Trophoblast cell (in vitro differentiated cells and primary cell): ENCODE measurements around the gene CNOT1.

Experiments used
- DNase-seq, 2 donors: peaks; one replicate each; pipeline ENCODE4 v3.0.0-alpha.2; 2016
- H2AFZ ChIP-seq: 2 replicates; pipeline ENCODE4 v1.6.1; 2013; ENCODE audit warnings: low read length, moderate library complexity, mild to moderate bottlenecking; ENCODE audit not compliant: insufficient read depth, poor library complexity
- H2AK5ac ChIP-seq: 2 replicates; pipeline ENCODE4 v1.6.1; 2013; ENCODE audit warnings: mild to moderate bottlenecking, low read length
- H2BK120ac ChIP-seq: 2 replicates; pipeline ENCODE4 v1.6.1; 2013; ENCODE audit warnings: low read length, mild to moderate bottlenecking, moderate library complexity; ENCODE audit not compliant: insufficient read depth, poor library complexity
- H2BK12ac ChIP-seq: 2 replicates; pipeline ENCODE4 v1.6.1; 2013; ENCODE audit warnings: mild to moderate bottlenecking, low read length, moderate library complexity
- H2BK5ac ChIP-seq: 2 replicates; pipeline ENCODE4 v1.6.1; 2013; ENCODE audit warnings: low read length, low read depth, moderate library complexity, mild to moderate bottlenecking; ENCODE audit not compliant: poor library complexity
- H3K14ac ChIP-seq: 2 replicates; pipeline ENCODE4 v1.6.1; 2013; ENCODE audit warnings: mild to moderate bottlenecking, low read length
- H3K18ac ChIP-seq: 2 replicates; pipeline ENCODE4 v1.6.1; 2013; ENCODE audit warnings: mild to moderate bottlenecking, low read length
- H3K23ac ChIP-seq: 2 replicates; pipeline ENCODE4 v1.6.1; 2013; ENCODE audit warnings: low read length
- H3K27ac ChIP-seq: 2 replicates; pipeline ENCODE4 v1.5.1; 2013; ENCODE audit warnings: low read depth, mild to moderate bottlenecking, inconsistent platforms, low read length, moderate library complexity
- H3K27me3 ChIP-seq: 2 replicates; pipeline ENCODE4 v1.6.1; 2013; ENCODE audit warnings: inconsistent platforms, mild to moderate bottlenecking, low read length, moderate library complexity; ENCODE audit not compliant: insufficient read depth
- H3K36me3 ChIP-seq, 2 experiments: 1 replicate in 1 of 2; 2 replicates in 1 of 2; pipeline ENCODE4 v1.6.1; 2013; ENCODE audit warnings: low read length in 2 of 2, mild to moderate bottlenecking in 2 of 2, moderate library complexity in 1 of 2; ENCODE audit not compliant: insufficient read depth in 2 of 2, control insufficient read depth in 1 of 2
- H3K4ac ChIP-seq: 2 replicates; pipeline ENCODE4 v1.6.1; 2013; ENCODE audit warnings: low read depth, mild to moderate bottlenecking, low read length, moderate library complexity
- H3K4me1 ChIP-seq, 2 experiments: 1 replicate in 1 of 2; 2 replicates in 1 of 2; pipeline ENCODE4 v1.6.1; 2013; ENCODE audit warnings: low read length in 2 of 2, mild to moderate bottlenecking in 2 of 2, moderate library complexity in 1 of 2; ENCODE audit not compliant: insufficient read depth in 2 of 2, control insufficient read depth in 1 of 2
- H3K4me2 ChIP-seq: 2 replicates; pipeline ENCODE4 v1.6.1; 2013; ENCODE audit warnings: inconsistent platforms, mild to moderate bottlenecking, low read length, moderate library complexity
- H3K4me3 ChIP-seq: 2 replicates; pipeline ENCODE4 v1.5.1; 2013; ENCODE audit warnings: mild to moderate bottlenecking, low read depth, low read length, inconsistent platforms
- H3K79me1 ChIP-seq: one replicate; pipeline ENCODE4 v1.6.1; 2013; ENCODE audit warnings: low read length
- H3K79me2 ChIP-seq: 2 replicates; pipeline ENCODE4 v1.6.1; 2013; ENCODE audit warnings: low read length, mild to moderate bottlenecking; ENCODE audit not compliant: control insufficient read depth, insufficient read depth, poor library complexity
- H3K9ac ChIP-seq: 2 replicates; pipeline ENCODE4 v1.6.1; 2013; ENCODE audit warnings: mild to moderate bottlenecking, low read length
- H3K9me3 ChIP-seq: 2 replicates; pipeline ENCODE4 v1.6.1; 2013; ENCODE audit warnings: low read depth, mild to moderate bottlenecking, control low read depth, inconsistent platforms, low read length; ENCODE audit not compliant: insufficient read depth
- H4K12ac ChIP-seq: 2 replicates; pipeline ENCODE4 v1.6.1; 2013; ENCODE audit warnings: low read depth, mild to moderate bottlenecking, low read length, moderate library complexity
- H4K8ac ChIP-seq: 2 replicates; pipeline ENCODE4 v1.6.1; 2013; ENCODE audit warnings: low read depth, mild to moderate bottlenecking, low read length, moderate library complexity
- H4K91ac ChIP-seq: one replicate; pipeline ENCODE4 v1.6.1; 2013; ENCODE audit warnings: low read depth, mild to moderate bottlenecking, low read length, moderate library complexity
- WGBS: extraction: QIAGEN DNeasy Blood & Tissue Kit; methylation state at CpG from one replicate; pipeline ENCODE4 v1.1.7; 2013; ENCODE audit warnings: missing lambda C conversion rate; ENCODE audit not compliant: insufficient read length, insufficient coverage; ENCODE audit errors: extremely low coverage; 5-methylcytosine and 5-hydroxymethylcytosine counted together

CNOT1 gene

GRCh38 chr16:58635502-58635901, 5.9 kb upstream of the CNOT1 start:
- no peak overlapping the region for H4K8ac ChIP-seq
- H3K36me3 ChIP-seq, result no peaks in the 10 kb centered on the region
- H3K18ac ChIP-seq, result no peak overlapping the region
- H2BK12ac ChIP-seq, result no peak overlapping the region
- no peak overlapping the region for H2AK5ac ChIP-seq
- H3K4me3 ChIP-seq, result no peak overlapping the region
- H3K4ac ChIP-seq, result no peak overlapping the region
- H2AFZ ChIP-seq, result no peak overlapping the region
- DNase-seq, result no peak
- no peaks in the 10 kb centered on the region for H3K9me3 ChIP-seq
- H3K9ac ChIP-seq, result no peak overlapping the region
- H4K91ac ChIP-seq, result no peak overlapping the region
- WGBS, result no CpG with 5 or more reads among the region's 4 CpGs
- no peaks in the 10 kb centered on the region for H3K79me1 ChIP-seq
- H3K4me1 ChIP-seq, result no peaks in the 10 kb centered on the region
- H3K79me2 ChIP-seq, result no peaks in the 10 kb centered on the region
- no peak overlapping the region for H3K27ac ChIP-seq
- H3K23ac ChIP-seq, result no peak overlapping the region
- H2BK5ac ChIP-seq, result no peak overlapping the region
- no peak overlapping the region for H2BK120ac ChIP-seq
- H3K27me3 ChIP-seq, result no peaks in the 10 kb centered on the region
- no peak overlapping the region for H3K4me2 ChIP-seq
- no peak overlapping the region for H3K14ac ChIP-seq
- no peak overlapping the region for H4K12ac ChIP-seq

DNA sequence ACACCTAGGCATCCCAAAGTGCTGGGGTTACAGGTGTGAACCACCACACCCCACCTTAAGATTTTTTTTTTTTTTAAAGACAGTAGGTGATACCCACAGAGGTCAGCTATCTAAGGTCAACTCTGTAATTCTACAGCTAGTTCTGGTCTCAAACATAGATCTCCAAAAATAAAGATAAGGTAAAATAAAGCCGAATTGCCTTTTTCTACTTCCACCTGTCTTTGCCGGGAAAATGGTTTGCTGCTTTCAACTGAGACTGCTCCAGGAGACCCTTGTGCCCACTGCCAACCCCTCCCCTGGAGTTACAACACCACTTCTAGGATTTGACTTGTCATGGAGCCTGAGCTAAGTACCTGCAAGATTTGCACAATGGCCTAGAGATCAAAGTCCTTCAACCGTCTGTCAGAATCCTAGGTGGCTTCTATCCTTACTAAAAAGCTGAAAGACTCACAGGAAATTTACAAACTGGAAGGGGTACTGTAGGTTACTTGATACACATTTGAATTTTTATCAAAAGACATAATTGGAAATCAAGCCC, 4.7 kb upstream of the CNOT1 start:
- no peak overlapping the region for H3K14ac ChIP-seq
- no peak overlapping the region for H4K12ac ChIP-seq
- H3K27ac ChIP-seq, result no peak overlapping the region
- H2BK120ac ChIP-seq, result no peak overlapping the region
- no peak overlapping the region for H2BK5ac ChIP-seq
- H2AK5ac ChIP-seq, result no peak overlapping the region
- peaks cover 5% of the 10 kb centered on the region for H3K79me2 ChIP-seq
- no peak overlapping the region for H4K91ac ChIP-seq
- H3K18ac ChIP-seq, result no peak overlapping the region
- H3K9me3 ChIP-seq, result no peaks in the 10 kb centered on the region
- no peaks in the 10 kb centered on the region for H3K27me3 ChIP-seq
- no peak overlapping the region for H2AFZ ChIP-seq
- no peak overlapping the region for H3K9ac ChIP-seq
- no peak overlapping the region for H3K4me3 ChIP-seq
- no peak overlapping the region for H3K4ac ChIP-seq
- no peak overlapping the region for H2BK12ac ChIP-seq
- no peak for DNase-seq
- WGBS, result no CpG with 5 or more reads among the region's 3 CpGs
- no peaks in the 10 kb centered on the region for H3K36me3 ChIP-seq
- H4K8ac ChIP-seq, result no peak overlapping the region
- no peaks in the 10 kb centered on the region for H3K4me1 ChIP-seq
- no peak overlapping the region for H3K4me2 ChIP-seq
- peaks cover 6% of the 10 kb centered on the region for H3K79me1 ChIP-seq
- H3K23ac ChIP-seq, result no peak overlapping the region

GRCh38 chr16:58628845-58629732, 537 bp downstream of the CNOT1 start:
- Histone ChIP-seq H3K9ac (peak overlapping the region; percentile 92), H2AK5ac (peak overlapping the region; percentile 82), H3K4me3 (peak overlapping the region; percentile 88), H3K9me3 (no peaks in the 10 kb centered on the region), H3K27me3 (no peaks in the 10 kb centered on the region), H3K27ac (peak overlapping the region; percentile 91), H3K4me2 (peak overlapping the region; percentile 64), H4K12ac (peak overlapping the region; percentile 96), H3K18ac (peak overlapping the region; percentile 95), H3K4me1 (peaks cover 0 to 1% of the 10 kb centered on the region in 2 experiments), H2BK120ac (peak overlapping the region; percentile 88), H3K4ac (peak overlapping the region; percentile 67), H3K36me3 (peaks cover 8 to 9% of the 10 kb centered on the region in 2 experiments), H3K23ac (no peak overlapping the region), H2BK5ac (peak overlapping the region; percentile 93), H3K14ac (peak overlapping the region; percentile 99), H4K8ac (peak overlapping the region; percentile 98), H3K79me1 (peaks cover 9% of the 10 kb centered on the region), H2BK12ac (no peak overlapping the region), H3K79me2 (peaks cover 25% of the 10 kb centered on the region), H4K91ac (peak overlapping the region; percentile 95), H2AFZ (peak overlapping the region; percentile 98)
- no CpG with 5 or more reads among the region's 53 CpGs for WGBS
- DNase-seq, result peak in 1 of 2 donors; percentile 66

DNA sequence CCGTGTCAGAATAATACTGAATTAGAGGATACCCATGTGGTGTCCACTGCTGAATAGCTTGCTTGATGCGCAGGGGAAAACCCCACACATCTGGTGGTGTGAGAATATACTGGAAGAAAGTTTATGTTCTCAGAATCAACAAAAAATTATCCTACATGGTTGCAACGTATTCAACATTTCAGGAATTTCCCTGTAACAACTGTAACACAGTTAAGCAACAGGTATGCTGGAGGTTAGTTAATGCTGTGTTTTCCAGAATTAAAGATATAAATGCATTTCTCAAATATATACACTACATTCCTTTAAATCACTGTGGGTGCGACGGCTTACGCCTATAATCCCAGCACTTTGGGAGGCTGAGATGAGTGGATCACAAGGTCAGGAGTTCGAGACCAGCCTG, 5.4 kb downstream of the CNOT1 start:
- no peak for DNase-seq
- peak overlapping the region; percentile 70 for H3K4ac ChIP-seq
- H3K4me2 ChIP-seq, result no peak overlapping the region
- peaks cover 27 to 33% of the 10 kb centered on the region in 2 experiments for H3K36me3 ChIP-seq
- no peak overlapping the region for H2AFZ ChIP-seq
- no peaks in the 10 kb centered on the region for H3K27me3 ChIP-seq
- H4K8ac ChIP-seq, result no peak overlapping the region
- no peak overlapping the region for H3K18ac ChIP-seq
- H3K14ac ChIP-seq, result no peak overlapping the region
- H3K9me3 ChIP-seq, result no peaks in the 10 kb centered on the region
- H3K4me3 ChIP-seq, result no peak overlapping the region
- H3K27ac ChIP-seq, result no peak overlapping the region
- H3K9ac ChIP-seq, result no peak overlapping the region
- H2BK120ac ChIP-seq, result no peak overlapping the region
- peaks cover 20% of the 10 kb centered on the region for H3K79me2 ChIP-seq
- H2AK5ac ChIP-seq, result no peak overlapping the region
- no peak overlapping the region for H4K12ac ChIP-seq
- H3K23ac ChIP-seq, result no peak overlapping the region
- H2BK12ac ChIP-seq, result no peak overlapping the region
- peaks cover 2% of the 10 kb centered on the region for H3K79me1 ChIP-seq
- no peak overlapping the region for H4K91ac ChIP-seq
- H2BK5ac ChIP-seq, result no peak overlapping the region
- WGBS, result no CpG with 5 or more reads among the region's 7 CpGs
- peaks cover 0 to 1% of the 10 kb centered on the region in 2 experiments for H3K4me1 ChIP-seq
